GM21526 (cell line): ENCODE measurements around the gene DUS2.
"Not testable (repeated sequence)": the region's sequence is repeated elsewhere in the genome, so short reads cannot be mapped to it uniquely, and the experiment has no call there.

Experiments
- ATAC-seq: cut with Tn5 transposase; IDR thresholded peaks from one replicate; pipeline ENCODE4 v1.9.1; 2021; ENCODE audit warnings: moderate library complexity; ENCODE audit not compliant: unreplicated experiment, low FRiP score

DUS2 gene

GRCh38 chr16:68088130-68088972, 65.3 kb downstream of the DUS2 start:
- ATAC-seq, result no peak

- no peak for ATAC-seq
Measured at GRCh38 chr16:68089067-68089466, 66.0 kb downstream of the DUS2 start.

GRCh38 chr16:68090130-68090529, 67.0 kb downstream of the DUS2 start:
- ATAC-seq, result no peak

DNA sequence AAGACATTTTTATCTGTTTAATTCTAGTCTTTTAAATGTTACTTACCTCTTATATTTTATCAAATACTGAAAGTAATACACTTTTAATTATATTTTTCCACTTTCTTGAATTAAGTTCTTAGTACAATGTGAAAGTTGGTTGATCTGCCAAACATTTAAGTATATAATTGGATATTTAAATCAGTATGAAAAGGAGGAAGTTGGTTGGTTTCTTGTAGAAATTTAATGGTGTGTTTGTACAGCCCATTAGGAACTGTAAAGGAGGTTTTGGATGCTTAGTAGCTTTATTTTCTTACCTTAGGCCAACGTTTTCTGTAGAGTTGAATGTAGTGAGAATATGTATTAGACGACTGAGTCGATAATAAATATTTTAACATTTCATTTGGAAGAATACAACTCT, 67.4 kb downstream of the DUS2 start:
- ATAC-seq, result no peak

GRCh38 chr16:68091380-68092261, 68.5 kb downstream of the DUS2 start:
- ATAC-seq, result no peak

DNA sequence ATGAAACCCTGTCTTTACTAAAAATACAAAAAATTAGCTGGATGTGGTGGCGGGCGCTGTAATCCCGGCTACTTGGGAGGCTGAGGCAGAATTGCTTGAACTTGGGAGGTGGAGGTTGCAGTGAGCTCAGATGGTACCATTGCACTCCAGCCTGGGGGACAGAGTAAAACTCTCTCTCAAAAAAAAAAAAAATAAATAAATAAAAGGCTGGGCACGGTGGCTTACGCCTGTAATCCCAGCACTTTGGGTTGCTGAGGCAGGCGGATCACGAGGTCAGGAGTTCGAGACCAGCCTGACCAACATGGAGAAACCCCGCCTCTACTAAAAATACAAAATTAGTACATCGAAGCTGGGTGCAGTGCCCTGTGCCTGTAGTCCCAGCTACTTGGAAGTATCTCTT, 69.2 kb downstream of the DUS2 start:
- ATAC-seq, result not testable (repeated sequence)

- no peak for ATAC-seq
Measured at GRCh38 chr16:68093816-68094613, 70.9 kb downstream of the DUS2 start.

- no peak for ATAC-seq
Measured at GRCh38 chr16:68094614-68094934, 71.5 kb downstream of the DUS2 start.

DNA sequence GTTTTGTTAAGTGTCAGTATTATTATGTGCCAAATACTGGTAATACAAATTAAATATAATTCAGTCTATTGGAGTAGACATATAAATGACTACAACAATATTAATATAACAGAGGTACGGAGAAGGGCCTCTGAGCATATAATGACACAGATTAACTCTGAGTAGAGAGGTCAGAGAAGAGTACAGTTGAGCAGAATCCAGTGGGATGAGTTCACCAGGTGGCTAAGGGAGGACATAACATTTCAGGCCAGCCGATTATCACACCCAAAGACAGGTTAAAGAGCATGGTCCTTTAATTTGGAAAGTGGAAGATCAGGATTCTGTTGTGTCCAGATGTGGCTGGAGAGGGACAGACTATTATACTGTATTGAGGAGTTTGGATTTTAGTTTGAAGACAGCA, 73.4 kb downstream of the DUS2 start:
- ATAC-seq, result no peak

- no peak for ATAC-seq
Measured at GRCh38 chr16:68097088-68097487, 74.0 kb downstream of the DUS2 start.

- no peak for ATAC-seq
Measured at GRCh38 chr16:68097895-68098294, 74.8 kb downstream of the DUS2 start.

- ATAC-seq, result no peak
Measured at GRCh38 chr16:68100488-68100887, 77.4 kb downstream of the DUS2 start.

GRCh38 chr16:68105611-68106010, 82.5 kb downstream of the DUS2 start:
- no peak for ATAC-seq

GRCh38 chr16:68107230-68107928, 84.3 kb downstream of the DUS2 start:
- not testable (repeated sequence) for ATAC-seq

DNA sequence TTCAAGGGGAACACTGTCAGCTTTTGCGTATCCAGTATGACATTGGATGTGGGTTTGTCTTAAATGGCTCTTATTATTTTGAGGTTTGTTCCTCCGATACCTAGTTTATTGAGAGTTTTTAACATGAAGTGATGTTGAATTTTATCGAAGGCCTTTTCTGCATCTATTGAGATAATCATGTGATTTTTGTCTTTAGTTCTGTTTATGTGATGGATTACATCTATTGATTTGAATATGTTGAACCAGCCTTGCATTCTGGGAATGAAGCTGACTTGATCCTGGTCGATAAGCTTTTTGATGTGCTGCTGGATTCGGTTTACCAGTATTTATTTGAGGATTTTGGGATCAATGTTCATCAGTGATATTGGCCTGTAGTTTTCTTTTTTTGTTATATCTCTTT, 86.1 kb downstream of the DUS2 start:
- not testable (repeated sequence) for ATAC-seq

DNA sequence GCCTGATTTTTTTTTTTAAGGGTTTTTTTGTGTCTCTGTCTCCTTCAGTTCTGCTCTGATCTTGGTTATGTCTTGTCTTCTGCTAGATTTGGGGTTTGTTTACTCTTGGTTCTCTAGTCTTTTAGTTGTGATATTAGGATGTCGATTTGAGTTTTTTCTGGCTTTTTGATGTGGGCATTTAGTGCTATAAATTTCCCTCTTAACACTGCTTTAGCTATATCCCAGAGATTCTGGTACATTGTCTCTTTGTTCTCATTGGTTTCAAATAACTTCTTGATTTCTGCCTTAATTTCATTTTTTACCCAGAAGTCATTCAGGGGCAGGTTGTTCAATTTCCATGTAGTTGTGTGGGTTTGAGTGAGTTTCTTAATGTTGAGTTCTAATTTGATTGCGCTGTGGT, 87.5 kb downstream of the DUS2 start:
- ATAC-seq, result not testable (repeated sequence)

DNA sequence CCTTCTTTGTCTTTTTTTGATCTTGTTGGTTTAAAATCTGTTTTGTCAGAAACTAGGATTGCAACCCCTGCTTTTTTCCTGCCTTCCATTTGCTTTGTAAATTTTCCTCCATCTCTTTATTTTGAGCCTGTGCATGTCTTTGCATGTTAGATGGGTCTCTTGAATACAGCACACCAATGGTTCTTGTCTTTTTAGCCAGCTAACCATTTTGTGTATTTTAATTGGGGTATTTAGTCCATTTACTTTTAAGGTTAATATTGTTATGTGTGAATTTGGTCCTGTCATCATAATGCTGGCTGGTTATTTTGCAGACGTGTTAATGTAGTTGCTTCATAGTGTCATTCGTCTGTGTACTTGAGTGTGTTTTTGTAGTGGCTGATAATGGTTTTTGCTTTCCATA, 88.3 kb downstream of the DUS2 start:
- no peak for ATAC-seq

DNA sequence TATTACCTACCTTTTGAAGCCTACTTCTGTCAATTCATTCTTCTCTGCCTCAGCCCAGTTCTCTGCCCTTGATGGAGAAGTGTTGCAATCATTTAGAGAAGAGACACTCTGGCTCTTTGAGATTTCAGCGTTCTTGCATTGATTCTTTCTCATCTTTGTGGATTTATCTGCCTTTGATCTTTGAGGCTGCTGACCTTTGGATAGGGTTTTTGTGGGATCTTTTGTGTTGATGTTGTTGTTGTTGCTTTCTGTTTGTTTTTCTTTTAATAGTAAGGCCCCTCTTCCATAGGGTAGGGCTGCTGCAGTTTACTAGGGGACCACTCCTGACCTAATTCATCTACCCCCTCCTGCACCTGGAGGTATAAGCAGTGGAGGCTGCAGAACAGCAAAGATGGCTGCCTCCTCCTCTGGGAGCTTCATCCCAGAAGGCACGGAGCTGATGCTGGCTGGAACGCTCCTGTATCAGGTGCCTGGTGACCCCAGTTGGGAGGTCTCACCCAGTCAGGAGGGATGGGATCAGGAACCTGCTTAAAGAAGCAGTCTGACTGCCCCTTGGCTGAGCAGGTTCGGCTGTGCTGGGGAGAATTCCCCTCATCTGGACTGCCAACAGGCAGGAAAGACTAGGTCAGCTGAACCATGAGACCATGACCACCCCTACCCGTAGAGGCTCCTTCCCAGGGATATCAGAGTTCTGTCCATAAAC, 90.1 kb downstream of the DUS2 start:
- ATAC-seq, result no peak

DNA sequence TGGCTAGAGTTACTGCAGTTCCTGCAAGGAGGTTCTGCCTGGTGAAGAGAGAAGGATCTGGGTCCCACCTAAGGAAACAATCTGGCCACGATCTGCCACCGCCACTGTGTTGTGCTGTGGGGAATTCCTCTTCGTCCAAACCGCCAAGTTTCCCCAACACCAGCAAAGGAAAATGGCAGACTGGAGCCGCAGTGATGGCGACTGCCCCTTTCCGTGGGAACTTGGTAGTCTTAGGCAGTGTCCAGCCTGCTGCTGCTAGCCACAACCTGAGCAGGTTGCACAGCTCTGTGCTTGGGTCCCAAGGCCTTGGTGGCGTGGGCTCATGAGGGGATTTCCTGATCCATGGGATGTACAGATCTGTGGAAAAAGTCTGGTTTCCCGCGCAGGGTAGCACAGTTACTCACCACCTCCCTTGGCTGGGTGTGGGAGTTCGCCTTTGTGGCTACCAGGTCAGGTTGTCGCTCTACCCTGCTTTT, 90.7 kb downstream of the DUS2 start:
- no peak for ATAC-seq

DNA sequence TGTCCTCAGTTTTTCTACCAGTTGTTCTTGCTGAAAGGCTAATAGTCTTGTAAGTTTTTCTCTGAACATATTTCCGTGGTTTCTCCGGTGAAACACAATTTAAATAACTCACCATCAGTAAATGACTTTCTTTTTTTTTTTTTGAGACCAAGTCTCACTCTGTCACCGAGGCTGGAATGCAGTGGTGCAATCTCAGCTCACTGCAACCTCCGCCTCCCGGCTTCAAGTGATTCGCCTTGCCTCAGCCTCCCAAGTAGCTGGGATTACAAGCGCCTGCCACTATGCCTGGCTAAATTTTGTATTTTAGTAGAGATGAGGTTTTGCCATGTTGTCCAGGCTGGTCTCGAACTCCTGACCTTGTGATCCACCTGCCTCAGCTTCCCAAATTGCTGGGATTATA, 91.9 kb downstream of the DUS2 start:
- ATAC-seq, result not testable (repeated sequence)
